OCI-LY1 (cell line): Measurements from ENCODE around the gene SDHC.

Experiments used
- EZH2 ChIP-seq: fragments of 200-600 bp; sonication (generic), shearing (Covaris generic); IDR thresholded peaks from 2 replicates; pipeline ENCODE4 v1.8.0; 2017; ENCODE audit warnings: borderline replicate concordance, mixed run types, mild to moderate bottlenecking, antibody characterized with exemption, low read length, moderate library complexity, mixed read lengths
- TF ChIP-seq, protein P1 (sequence below): fragments of 200-600 bp; sonication (generic), shearing (Covaris generic); IDR thresholded peaks from 2 replicates; pipeline ENCODE4 v1.5.1; 2017; ENCODE audit warnings: mild to moderate bottlenecking, antibody characterized with exemption, low read length, moderate library complexity, mixed read lengths

DNA sequence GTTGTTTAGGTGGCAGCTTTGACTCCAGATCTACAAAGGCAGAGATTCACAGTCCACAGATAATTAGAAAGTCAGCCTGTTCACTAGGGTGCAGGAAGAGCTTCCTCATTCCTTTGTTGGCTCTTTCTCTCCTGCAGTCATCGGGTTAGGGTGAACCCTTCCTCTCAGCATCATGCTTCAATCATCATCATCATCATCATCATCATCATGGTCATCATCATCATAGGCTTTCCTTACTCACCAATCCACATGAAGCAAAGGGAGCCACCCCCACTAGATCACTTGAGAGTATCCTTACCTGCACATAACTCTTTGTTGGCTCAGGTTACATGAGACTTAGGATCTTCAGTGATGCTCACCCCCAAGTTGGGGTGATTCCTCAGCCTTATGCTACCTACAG lies 23.4 kb upstream of the SDHC start:
- no peak for TF ChIP-seq EZH2
- TF ChIP-seq, protein P1, sequence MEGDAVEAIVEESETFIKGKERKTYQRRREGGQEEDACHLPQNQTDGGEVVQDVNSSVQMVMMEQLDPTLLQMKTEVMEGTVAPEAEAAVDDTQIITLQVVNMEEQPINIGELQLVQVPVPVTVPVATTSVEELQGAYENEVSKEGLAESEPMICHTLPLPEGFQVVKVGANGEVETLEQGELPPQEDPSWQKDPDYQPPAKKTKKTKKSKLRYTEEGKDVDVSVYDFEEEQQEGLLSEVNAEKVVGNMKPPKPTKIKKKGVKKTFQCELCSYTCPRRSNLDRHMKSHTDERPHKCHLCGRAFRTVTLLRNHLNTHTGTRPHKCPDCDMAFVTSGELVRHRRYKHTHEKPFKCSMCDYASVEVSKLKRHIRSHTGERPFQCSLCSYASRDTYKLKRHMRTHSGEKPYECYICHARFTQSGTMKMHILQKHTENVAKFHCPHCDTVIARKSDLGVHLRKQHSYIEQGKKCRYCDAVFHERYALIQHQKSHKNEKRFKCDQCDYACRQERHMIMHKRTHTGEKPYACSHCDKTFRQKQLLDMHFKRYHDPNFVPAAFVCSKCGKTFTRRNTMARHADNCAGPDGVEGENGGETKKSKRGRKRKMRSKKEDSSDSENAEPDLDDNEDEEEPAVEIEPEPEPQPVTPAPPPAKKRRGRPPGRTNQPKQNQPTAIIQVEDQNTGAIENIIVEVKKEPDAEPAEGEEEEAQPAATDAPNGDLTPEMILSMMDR: no peak
